GM12878 (cell line): ENCODE data around the gene SLC2A2. TPM values are rescaled to one million over a fixed set of nuclear protein-coding genes. Genes with fewer than 3 reads are reported as not detected.

ENCODE experiments used
- ATAC-seq: fragments of 200-7000 bp; cut with Tn5 transposase; 3 replicates; pipeline ENCODE4 v1.9.1; 2020; ENCODE audit warnings: mild to moderate bottlenecking, moderate library complexity
- BruUV-seq: library from RNA; stranded (reverse); fragments of 400-500 nt; replicated peaks from 2 replicates; lab custom pipeline; 2021; lab: Mats Ljungman, UMichigan
- CTCF ChIA-PET: fragments of 300-600 bp; sonication (Branson Sonifier 250); formaldehyde crosslinking; extraction: SDS; loops from one replicate; lab custom pipeline; 2021; ENCODE audit warnings: inconsistent platforms; lab: Yijun Ruan, JAX
- POLR2A ChIA-PET: fragments of 350-600 bp; formaldehyde crosslinking; extraction: SDS; loops from one replicate; lab custom pipeline; 2021; ENCODE audit warnings: inconsistent platforms; lab: Charles Lee
- RAD21 ChIA-PET: fragments of 300-600 bp; sonication (Branson Sonifier 250); formaldehyde crosslinking; loops from one replicate; lab custom pipeline; 2023; ENCODE audit warnings: antibody characterized with exemption; ENCODE audit not compliant: unreplicated experiment; lab: Charles Lee
- SMC1A ChIA-PET: fragments of 300-600 bp; sonication (Branson Sonifier 250); formaldehyde crosslinking; loops from one replicate; lab custom pipeline; 2023; ENCODE audit not compliant: unreplicated experiment, uncharacterized antibody; lab: Charles Lee
- DNase-seq: peaks from one replicate; pipeline ENCODE4 v3.0.0-alpha.2; 2011; ENCODE audit warnings: low read depth, low spot score
- FAIRE-seq: peaks from 3 replicates; lab custom pipeline; 2011; peaks lifted over from hg19 to GRCh38; lab: Jason Lieb, UNC
- H2AFZ ChIP-seq: 2 replicates; pipeline ENCODE4 v1.6.0; 2011; ENCODE audit warnings: low read depth, low read length, control low read depth; ENCODE audit not compliant: control insufficient read depth
- H3K27ac ChIP-seq: 2 replicates; pipeline ENCODE4 v1.5.1; 2011; ENCODE audit warnings: control low read depth; ENCODE audit not compliant: control insufficient read depth, insufficient read depth
- H3K27me3 ChIP-seq, 2 experiments: replicated peaks in 1 of 2; 2 replicates each; pipeline versions ENCODE4 v1.6.0 to v1.6.1; 2011; ENCODE audit warnings: low read length in 1 of 2; ENCODE audit not compliant: control insufficient read depth in 2 of 2, insufficient read depth in 2 of 2
- H3K36me3 ChIP-seq, 2 experiments: 2 replicates each; pipeline ENCODE4 v1.5.1; 2011; ENCODE audit warnings: low read length in 1 of 2; ENCODE audit not compliant: control insufficient read depth in 2 of 2, insufficient read depth in 2 of 2
- H3K4me1 ChIP-seq: 2 replicates; pipeline ENCODE4 v1.6.1; 2011; ENCODE audit warnings: mild to moderate bottlenecking, low read length, moderate library complexity, mixed read lengths; ENCODE audit not compliant: control insufficient read depth, insufficient read depth
- H3K4me2 ChIP-seq: 2 replicates; pipeline ENCODE4 v1.6.0; 2011; ENCODE audit warnings: control low read depth; ENCODE audit not compliant: control insufficient read depth, insufficient read depth
- H3K4me3 ChIP-seq: fragments of 200-600 bp; sonication (generic); 2 replicates; pipeline ENCODE4 v1.5.1; 2016
- H3K79me2 ChIP-seq: 2 replicates; pipeline ENCODE4 v1.6.0; 2011; ENCODE audit warnings: low read length; ENCODE audit not compliant: control insufficient read depth, insufficient read depth
- H3K9ac ChIP-seq: 2 replicates; pipeline ENCODE4 v1.8.0; 2011; ENCODE audit warnings: low read length, control low read depth, mixed read lengths; ENCODE audit not compliant: control insufficient read depth, insufficient read depth
- H3K9me3 ChIP-seq: replicated peaks from 3 replicates; pipeline ENCODE4 v1.5.1; 2011; ENCODE audit warnings: mild to moderate bottlenecking, low read length; ENCODE audit not compliant: control insufficient read depth, insufficient read depth
- H4K20me1 ChIP-seq: 2 replicates; pipeline ENCODE4 v1.6.0; 2011; ENCODE audit not compliant: control insufficient read depth, insufficient read depth
- ATF7 ChIP-seq: fragments of 450-650 bp; IDR thresholded peaks from 2 replicates; pipeline ENCODE4 v1.6.1; 2016; ENCODE audit warnings: low read depth, mild to moderate bottlenecking
- BHLHE40 ChIP-seq, 2 experiments: fragments of 450-650 bp in 1 of 2; IDR thresholded peaks; 2 replicates each; pipeline ENCODE4 v1.6.1; 2011 to 2017; ENCODE audit warnings: low read depth in 2 of 2, borderline replicate concordance in 1 of 2, improper control_type of control experiment in 1 of 2, low read length in 1 of 2, mild to moderate bottlenecking in 1 of 2
- CBFB ChIP-seq: IDR thresholded peaks from 2 replicates; pipeline ENCODE4 v1.6.1; 2016; ENCODE audit warnings: antibody characterized with exemption, low read depth
- HCFC1 ChIP-seq: fragments of 150-350 bp; IDR thresholded peaks from 2 replicates; pipeline ENCODE4 v1.6.1; 2014; ENCODE audit warnings: low read length
- RUNX3 ChIP-seq: IDR thresholded peaks from 2 replicates; pipeline ENCODE4 v1.6.1; 2012; ENCODE audit warnings: low read length, inconsistent platforms
- WGBS: methylation state at CpG from one replicate; pipeline ENCODE4 v1.1.6; 2016; ENCODE audit warnings: low lambda C conversion rate; ENCODE audit not compliant: insufficient replicate concordance, insufficient coverage; ENCODE audit errors: missing lambda C conversion rate; 5-methylcytosine and 5-hydroxymethylcytosine counted together
- in situ Hi-C: fragments of 300-500 bp; cut with MboI; formaldehyde crosslinking; loops from 9 replicates; pipeline ENCODE4 v1.14.3; 2018; ENCODE audit warnings: mixed read lengths
- intact Hi-C: fragments of 100-400 bp; cut with micrococcal nuclease; formaldehyde crosslinking; loops from one replicate; pipeline ENCODE4 v1.14.2; 2022; ENCODE audit not compliant: unreplicated experiment
- polyA plus RNA-seq, 11 experiments: library from polyadenylated mRNA; depleted of rRNA in 4 of 11; unstranded in 6 of 11; stranded (reverse) in 5 of 11; fragments of >200 nt; fragmentation: Nextera tagmentation in 4 of 11; fragmentation: Illumina TruSeq in 1 of 11; extraction: Ambion mirVana in 4 of 11; extraction: Trizol in 1 of 11; gene quantifications; 1 replicate in 1 of 11; 2 replicates in 10 of 11; pipeline versions ENCODE4 v1.2.1 to v1.2.3, GENCODE V29; 2011 to 2016; ENCODE audit warnings: inconsistent platforms in 2 of 11, missing spikeins in 2 of 11, low read depth in 1 of 11
- total RNA-seq, 4 experiments: library from RNA; depleted of rRNA in 3 of 4; stranded (reverse); fragments of >200 nt in 3 of 4; fragmentation: Illumina TruSeq in 1 of 4; extraction: Trizol in 1 of 4; gene quantifications; 2 replicates each; pipeline versions ENCODE4 v1.2.1 to v1.2.3, GENCODE V29; 2013 to 2021
- TF ChIP-seq, protein P1 (sequence below): IDR thresholded peaks from 2 replicates; pipeline ENCODE4 v1.6.1; 2012; ENCODE audit warnings: low read depth, low read length, improper control_type of control experiment
- TF ChIP-seq, protein P2 (sequence below): fragments of 450-650 bp; IDR thresholded peaks from 2 replicates; pipeline ENCODE4 v1.6.1; 2016; ENCODE audit warnings: mild to moderate bottlenecking, moderate library complexity, borderline replicate concordance

The SLC2A2 gene
- total and polyA plus RNA-seq, 10 of the 15 experiments (the other 5 are each of a cell fraction or from before 2014, with no cell fraction given), result 0.04 to 0.10 (median 0.04) TPM; not detected in 7

DNA sequence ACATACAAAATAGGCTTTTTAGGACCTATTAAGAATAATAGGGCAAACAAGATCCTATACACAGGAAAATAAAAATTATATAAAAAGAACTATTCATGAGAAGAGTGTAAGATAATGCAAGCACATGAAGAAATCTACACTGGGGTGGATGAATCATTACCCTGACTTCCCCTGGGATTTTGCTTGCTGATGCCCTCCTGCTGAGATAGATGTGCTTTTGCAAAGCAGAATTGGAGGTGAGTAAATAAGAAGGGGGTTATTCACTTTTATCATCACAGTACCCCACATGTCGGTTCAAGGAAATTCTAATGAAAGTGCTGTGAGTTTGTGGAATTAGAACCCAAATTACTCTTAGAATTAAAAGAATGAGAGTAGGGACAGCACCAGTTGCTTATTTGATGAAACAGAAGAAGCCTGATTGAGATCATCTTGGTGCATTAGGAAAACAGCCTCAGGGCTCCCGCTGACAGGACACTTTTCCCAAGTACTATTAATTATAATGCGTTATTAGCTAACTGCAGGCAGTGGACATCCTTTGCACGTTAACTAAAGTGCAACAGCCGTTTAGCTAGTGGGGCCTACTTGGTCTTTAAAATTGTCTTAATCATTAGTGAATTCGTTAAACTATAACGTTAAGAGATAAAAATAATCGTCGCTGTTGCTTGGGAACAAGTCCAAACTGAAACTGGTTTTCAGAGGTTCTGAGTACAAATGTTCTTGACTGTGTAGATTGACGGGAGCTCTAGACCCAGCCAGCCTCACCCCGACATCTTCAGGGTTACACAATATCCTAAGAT lies 48.4 kb downstream of the SLC2A2 start:
- in situ Hi-C loops, result no loop called here
- intact Hi-C loops, result no loop called here

DNA sequence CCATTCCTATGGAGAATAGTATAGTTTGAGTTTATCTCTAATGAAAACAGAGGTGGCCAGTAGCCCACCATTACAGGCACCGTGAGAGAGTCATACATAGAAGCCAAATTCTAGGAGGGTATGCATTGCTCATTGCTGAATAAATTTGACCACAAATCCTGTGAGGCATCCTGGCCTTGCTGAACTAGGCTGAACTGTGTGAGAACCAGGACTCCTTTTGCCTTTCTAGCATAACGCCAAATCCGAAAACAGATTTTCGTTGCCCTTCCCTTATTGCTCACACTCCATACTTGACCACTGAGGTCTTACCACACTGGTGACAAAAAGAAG lies 50.4 kb downstream of the SLC2A2 start:
- Histone ChIP-seq H3K79me2 (no peaks in the 10 kb centered on the region), H3K9ac (no peak overlapping the region), H3K36me3 (no peaks in the 10 kb centered on the region), H4K20me1 (no peaks in the 10 kb centered on the region), H3K9me3 (no peaks in the 10 kb centered on the region), H3K27ac (no peak overlapping the region), H3K4me3 (no peak overlapping the region), H3K4me2 (no peak overlapping the region), H2AFZ (no peak overlapping the region), H3K27me3 (no peaks in the 10 kb centered on the region; a peak in 2 of 4 replicates), H3K4me1 (no peaks in the 10 kb centered on the region)
- no TSS peak for BruUV-seq
- intact Hi-C loops (no loop called here), in situ Hi-C loops (no loop called here)
- ATAC-seq (no peak), DNase-seq (no peak), FAIRE-seq (no peak)
- ChIA-PET CTCF (interaction anchor here (1.2 kb wide), 1 partner anchor 10 kb away, joined by 3 read pairs; no protein-coding TSS in a partner anchor), RAD21 (interaction anchor here (1.7 kb wide), 1 partner anchor 12 kb away, joined by 3 read pairs; no protein-coding TSS in a partner anchor), POLR2A (interaction anchor here (0.6 kb wide), 1 partner anchor 413 kb away, joined by 3 read pairs; no protein-coding TSS in a partner anchor), SMC1A (interaction anchor here (0.6 to 4.2 kb wide), 3 partner anchors 10 to 590 kb away, joined by 3 to 16 read pairs (median 3); no protein-coding TSS in a partner anchor)
- WGBS, result 54% methylated on average over 4 of the region's 4 CpGs
- TF ChIP-seq RUNX3 (no peak), ATF7 (no peak), CBFB (no peak), HCFC1 (no peak)
- TF ChIP-seq, protein P1, sequence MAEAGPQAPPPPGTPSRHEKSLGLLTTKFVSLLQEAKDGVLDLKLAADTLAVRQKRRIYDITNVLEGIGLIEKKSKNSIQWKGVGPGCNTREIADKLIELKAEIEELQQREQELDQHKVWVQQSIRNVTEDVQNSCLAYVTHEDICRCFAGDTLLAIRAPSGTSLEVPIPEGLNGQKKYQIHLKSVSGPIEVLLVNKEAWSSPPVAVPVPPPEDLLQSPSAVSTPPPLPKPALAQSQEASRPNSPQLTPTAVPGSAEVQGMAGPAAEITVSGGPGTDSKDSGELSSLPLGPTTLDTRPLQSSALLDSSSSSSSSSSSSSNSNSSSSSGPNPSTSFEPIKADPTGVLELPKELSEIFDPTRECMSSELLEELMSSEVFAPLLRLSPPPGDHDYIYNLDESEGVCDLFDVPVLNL, result no peak
- TF ChIP-seq, protein P2, sequence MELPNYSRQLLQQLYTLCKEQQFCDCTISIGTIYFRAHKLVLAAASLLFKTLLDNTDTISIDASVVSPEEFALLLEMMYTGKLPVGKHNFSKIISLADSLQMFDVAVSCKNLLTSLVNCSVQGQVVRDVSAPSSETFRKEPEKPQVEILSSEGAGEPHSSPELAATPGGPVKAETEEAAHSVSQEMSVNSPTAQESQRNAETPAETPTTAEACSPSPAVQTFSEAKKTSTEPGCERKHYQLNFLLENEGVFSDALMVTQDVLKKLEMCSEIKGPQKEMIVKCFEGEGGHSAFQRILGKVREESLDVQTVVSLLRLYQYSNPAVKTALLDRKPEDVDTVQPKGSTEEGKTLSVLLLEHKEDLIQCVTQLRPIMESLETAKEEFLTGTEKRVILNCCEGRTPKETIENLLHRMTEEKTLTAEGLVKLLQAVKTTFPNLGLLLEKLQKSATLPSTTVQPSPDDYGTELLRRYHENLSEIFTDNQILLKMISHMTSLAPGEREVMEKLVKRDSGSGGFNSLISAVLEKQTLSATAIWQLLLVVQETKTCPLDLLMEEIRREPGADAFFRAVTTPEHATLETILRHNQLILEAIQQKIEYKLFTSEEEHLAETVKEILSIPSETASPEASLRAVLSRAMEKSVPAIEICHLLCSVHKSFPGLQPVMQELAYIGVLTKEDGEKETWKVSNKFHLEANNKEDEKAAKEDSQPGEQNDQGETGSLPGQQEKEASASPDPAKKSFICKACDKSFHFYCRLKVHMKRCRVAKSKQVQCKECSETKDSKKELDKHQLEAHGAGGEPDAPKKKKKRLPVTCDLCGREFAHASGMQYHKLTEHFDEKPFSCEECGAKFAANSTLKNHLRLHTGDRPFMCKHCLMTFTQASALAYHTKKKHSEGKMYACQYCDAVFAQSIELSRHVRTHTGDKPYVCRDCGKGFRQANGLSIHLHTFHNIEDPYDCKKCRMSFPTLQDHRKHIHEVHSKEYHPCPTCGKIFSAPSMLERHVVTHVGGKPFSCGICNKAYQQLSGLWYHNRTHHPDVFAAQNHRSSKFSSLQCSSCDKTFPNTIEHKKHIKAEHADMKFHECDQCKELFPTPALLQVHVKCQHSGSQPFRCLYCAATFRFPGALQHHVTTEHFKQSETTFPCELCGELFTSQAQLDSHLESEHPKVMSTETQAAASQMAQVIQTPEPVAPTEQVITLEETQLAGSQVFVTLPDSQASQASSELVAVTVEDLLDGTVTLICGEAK, result no peak

More for the DNA sequence above, 48.4 kb downstream of the SLC2A2 start:
- Histone ChIP-seq H2AFZ (no peak overlapping the region), H3K27ac (no peak overlapping the region), H3K27me3 (no peaks in the 10 kb centered on the region; a peak in 2 of 4 replicates), H3K4me2 (no peak overlapping the region), H3K79me2 (no peaks in the 10 kb centered on the region), H3K4me1 (no peaks in the 10 kb centered on the region), H3K4me3 (no peak overlapping the region), H3K9me3 (no peaks in the 10 kb centered on the region), H3K9ac (no peak overlapping the region), H3K36me3 (no peaks in the 10 kb centered on the region), H4K20me1 (no peaks in the 10 kb centered on the region)
- ChIA-PET SMC1A (interaction anchor here (1.5 to 4.2 kb wide), 5 partner anchors 10 to 32 kb away, joined by 3 to 16 read pairs (median 4); no protein-coding TSS in a partner anchor), POLR2A (interaction anchor here (0.7 kb wide), 1 partner anchor 30 kb away, joined by 4 read pairs; no protein-coding TSS in a partner anchor), RAD21 (interaction anchor here (0.8 to 1.5 kb wide), 3 partner anchors 10 to 17 kb away, joined by 3 read pairs; no protein-coding TSS in a partner anchor), CTCF (interaction anchor here (1.0 to 1.4 kb wide), 2 partner anchors 17 to 18 kb away, joined by 4 to 5 read pairs; no protein-coding TSS in a partner anchor)
- ATAC-seq, result no peak
- no peak for TF ChIP-seq BHLHE40 (IDR thresholded peaks at IDR 0.05; ENCODE audit: borderline replicate concordance in 1 of 2, low read depth in 2 of 2, low read length in 1 of 2)
- FAIRE-seq, result no peak
- WGBS, result 53% methylated on average over 11 of the region's 11 CpGs
- BruUV-seq, result no TSS peak
- DNase-seq, result no peak
